Neural crest cell (in vitro differentiated cells): ENCODE measurements around the gene NOS2. TPM values are rescaled to one million over a fixed set of nuclear protein-coding genes. Genes with fewer than 3 reads are reported as not detected.
"Not testable (repeated sequence)": the region's sequence is repeated elsewhere in the genome, so short reads cannot be mapped to it uniquely, and the experiment has no call there.

Experiments
- DNase-seq: peaks from one replicate; pipeline ENCODE4 v3.0.0; 2021; ENCODE audit warnings: low read depth, mixed read lengths, low spot score
- H3K27ac Mint-ChIP-seq: one replicate; pipeline ENCODE4 v1.8.0; 2021; ENCODE audit warnings: mild to moderate bottlenecking, mixed read lengths; ENCODE audit not compliant: unreplicated experiment
- H3K27me3 Mint-ChIP-seq: 2 replicates; pipeline ENCODE4 v1.8.0; 2021; ENCODE audit warnings: low read depth, mild to moderate bottlenecking, mixed read lengths
- H3K36me3 Mint-ChIP-seq: 2 replicates; pipeline ENCODE4 v1.8.0; 2021; ENCODE audit warnings: low read depth, mild to moderate bottlenecking, mixed read lengths
- H3K4me1 Mint-ChIP-seq: 2 replicates; pipeline ENCODE4 v1.8.0; 2021; ENCODE audit warnings: mixed read lengths
- H3K4me3 Mint-ChIP-seq: one replicate; pipeline ENCODE4 v1.8.0; 2021; ENCODE audit warnings: mild to moderate bottlenecking, mixed read lengths
- H3K9me3 Mint-ChIP-seq: 2 replicates; pipeline ENCODE4 v1.8.0; 2021; ENCODE audit warnings: mixed read lengths
- total RNA-seq: library from RNA; stranded (reverse); gene quantifications from 2 replicates; pipeline ENCODE4 v1.2.1, GENCODE V29; 2021
- TF ChIP-seq, protein P1 (sequence below): fragments of 200-600 bp; sonication (generic); conservative IDR thresholded peaks from 2 replicates; pipeline ENCODE4 v1.5.0; 2021; ENCODE audit warnings: antibody characterized with exemption, mild to moderate bottlenecking

Gene NOS2
- total RNA-seq, 1 donor from 2014 or later, result 0.91 TPM

GRCh38 chr17:27746881-27747280 is 53.4 kb downstream of the NOS2 start:
- no peaks in the 10 kb centered on the region for H3K36me3 Mint-ChIP-seq
- no peak for DNase-seq
- H3K9me3 Mint-ChIP-seq, result no peaks in the 10 kb centered on the region
- no peaks in the 10 kb centered on the region for H3K4me1 Mint-ChIP-seq
- H3K27me3 Mint-ChIP-seq, result no peaks in the 10 kb centered on the region
- TF ChIP-seq, protein P1, sequence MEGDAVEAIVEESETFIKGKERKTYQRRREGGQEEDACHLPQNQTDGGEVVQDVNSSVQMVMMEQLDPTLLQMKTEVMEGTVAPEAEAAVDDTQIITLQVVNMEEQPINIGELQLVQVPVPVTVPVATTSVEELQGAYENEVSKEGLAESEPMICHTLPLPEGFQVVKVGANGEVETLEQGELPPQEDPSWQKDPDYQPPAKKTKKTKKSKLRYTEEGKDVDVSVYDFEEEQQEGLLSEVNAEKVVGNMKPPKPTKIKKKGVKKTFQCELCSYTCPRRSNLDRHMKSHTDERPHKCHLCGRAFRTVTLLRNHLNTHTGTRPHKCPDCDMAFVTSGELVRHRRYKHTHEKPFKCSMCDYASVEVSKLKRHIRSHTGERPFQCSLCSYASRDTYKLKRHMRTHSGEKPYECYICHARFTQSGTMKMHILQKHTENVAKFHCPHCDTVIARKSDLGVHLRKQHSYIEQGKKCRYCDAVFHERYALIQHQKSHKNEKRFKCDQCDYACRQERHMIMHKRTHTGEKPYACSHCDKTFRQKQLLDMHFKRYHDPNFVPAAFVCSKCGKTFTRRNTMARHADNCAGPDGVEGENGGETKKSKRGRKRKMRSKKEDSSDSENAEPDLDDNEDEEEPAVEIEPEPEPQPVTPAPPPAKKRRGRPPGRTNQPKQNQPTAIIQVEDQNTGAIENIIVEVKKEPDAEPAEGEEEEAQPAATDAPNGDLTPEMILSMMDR, result no peak
- no peak overlapping the region for H3K4me3 Mint-ChIP-seq
- H3K27ac Mint-ChIP-seq, result no peak overlapping the region

DNA sequence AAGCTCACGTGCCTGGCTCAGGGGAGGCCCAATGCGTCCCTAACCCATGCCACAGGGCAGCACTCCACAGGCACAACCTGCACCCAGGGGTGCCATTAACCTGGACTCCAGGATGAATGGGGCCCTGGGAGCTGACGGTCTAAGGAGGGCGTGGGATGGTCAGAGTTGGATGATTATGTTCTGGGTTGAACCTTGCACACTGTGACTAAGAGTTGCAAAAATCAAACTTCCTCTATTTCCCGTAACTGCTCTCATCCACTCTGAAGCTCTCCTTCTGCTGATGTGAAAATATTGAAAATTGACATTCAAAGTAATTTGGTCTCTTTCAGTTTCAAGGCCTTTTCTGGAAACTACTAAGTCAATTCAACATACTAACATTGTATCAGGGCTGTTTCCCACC is 54.0 kb downstream of the NOS2 start:
- not testable (repeated sequence) for H3K27me3 Mint-ChIP-seq, DNase-seq, H3K4me1 Mint-ChIP-seq, H3K36me3 Mint-ChIP-seq, H3K4me3 Mint-ChIP-seq, H3K9me3 Mint-ChIP-seq, H3K27ac Mint-ChIP-seq

- H3K27me3 Mint-ChIP-seq, H3K4me1 Mint-ChIP-seq, H3K9me3 Mint-ChIP-seq, DNase-seq, H3K36me3 Mint-ChIP-seq, H3K4me3 Mint-ChIP-seq: not testable (repeated sequence)
- peak overlapping the region; percentile 82 for H3K27ac Mint-ChIP-seq
Observed at GRCh38 chr17:27745207-27745830, 55.0 kb downstream of the NOS2 start.

GRCh38 chr17:27743281-27743885 is 56.9 kb downstream of the NOS2 start:
- H3K27me3 Mint-ChIP-seq, result no peaks in the 10 kb centered on the region
- H3K4me1 Mint-ChIP-seq, result no peaks in the 10 kb centered on the region
- no peaks in the 10 kb centered on the region for H3K9me3 Mint-ChIP-seq
- H3K36me3 Mint-ChIP-seq, result no peaks in the 10 kb centered on the region
- TF ChIP-seq, protein P1, result no peak
- no peak overlapping the region for H3K4me3 Mint-ChIP-seq
- H3K27ac Mint-ChIP-seq, result no peak overlapping the region
- DNase-seq, result no peak

DNA sequence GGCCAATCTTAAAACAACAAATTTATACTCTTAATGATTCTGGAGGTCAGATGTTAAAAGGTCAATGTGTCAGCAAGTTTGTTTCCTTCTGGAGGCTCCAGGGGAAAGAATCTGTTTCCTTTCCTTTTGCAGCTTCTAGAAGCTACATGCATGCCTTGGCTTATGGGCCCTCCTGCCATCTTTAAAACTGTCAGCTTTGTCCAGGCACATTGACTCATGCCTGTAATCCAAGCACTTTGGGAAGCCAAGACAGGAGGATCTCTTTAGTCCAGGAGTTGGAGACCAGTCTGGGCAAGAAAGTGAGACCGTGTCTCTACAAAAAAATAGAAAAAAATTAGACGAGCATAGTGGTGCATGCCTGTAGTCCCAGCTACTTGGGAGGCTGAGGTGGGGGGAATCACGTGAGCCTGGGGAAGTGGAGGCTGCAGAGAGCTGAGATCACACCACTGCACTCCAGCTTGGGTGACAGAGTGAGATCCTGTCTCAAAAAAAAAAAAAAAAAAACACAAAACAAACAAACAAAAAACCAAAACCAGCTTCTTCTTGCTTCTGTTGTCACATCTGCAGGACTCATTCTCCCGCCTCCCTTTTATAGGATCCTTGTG is 58.3 kb downstream of the NOS2 start:
- no peak overlapping the region for H3K27ac Mint-ChIP-seq

GRCh38 chr17:27741361-27741861 is 58.9 kb downstream of the NOS2 start:
- Mint-ChIP-seq H3K4me3 (no peak overlapping the region), H3K27ac (no peak overlapping the region), H3K4me1 (no peaks in the 10 kb centered on the region), H3K9me3 (no peaks in the 10 kb centered on the region), H3K27me3 (no peaks in the 10 kb centered on the region), H3K36me3 (no peaks in the 10 kb centered on the region)
- DNase-seq, result no peak
- TF ChIP-seq, protein P1, result no peak

More for the DNA sequence above, 58.3 kb downstream of the NOS2 start:
- Mint-ChIP-seq H3K36me3 (no peaks in the 10 kb centered on the region), H3K4me3 (no peak overlapping the region), H3K9me3 (no peaks in the 10 kb centered on the region), H3K27me3 (no peaks in the 10 kb centered on the region), H3K4me1 (no peaks in the 10 kb centered on the region)
- TF ChIP-seq, protein P1, result no peak
- no peak for DNase-seq

- H3K36me3 Mint-ChIP-seq, H3K4me3 Mint-ChIP-seq, H3K27me3 Mint-ChIP-seq, H3K9me3 Mint-ChIP-seq, H3K27ac Mint-ChIP-seq, H3K4me1 Mint-ChIP-seq, DNase-seq: not testable (repeated sequence)
Observed at GRCh38 chr17:27740541-27740940, 59.8 kb downstream of the NOS2 start.
